MG63 (cell line): ENCODE measurements around the gene KIF3B. TPM values are rescaled to one million over a fixed set of nuclear protein-coding genes. Genes with fewer than 3 reads are reported as not detected.
"Not testable (repeated sequence)": the region's sequence is repeated elsewhere in the genome, so short reads cannot be mapped to it uniquely, and the experiment has no call there.

Source experiments
- DNase-seq: peaks from one replicate; pipeline ENCODE4 v3.0.0-alpha.2; 2020
- H3K27me3 ChIP-seq: fragments of 250-450 bp; sonication (Bioruptor Pico); 2 replicates; pipeline ENCODE4 v1.5.1; 2020; ENCODE audit warnings: mild to moderate bottlenecking, moderate library complexity
- H3K36me3 ChIP-seq: fragments of 250-450 bp; sonication (Bioruptor Pico); 2 replicates; pipeline ENCODE4 v1.5.1; 2020; ENCODE audit warnings: mild to moderate bottlenecking, moderate library complexity
- H3K4me3 ChIP-seq: fragments of 250-450 bp; sonication (Bioruptor Pico); 2 replicates; pipeline ENCODE4 v1.5.1; 2020; ENCODE audit warnings: mild to moderate bottlenecking, moderate library complexity
- H3K9me3 ChIP-seq: fragments of 250-450 bp; sonication (Bioruptor Pico); 2 replicates; pipeline ENCODE4 v1.5.1; 2020; ENCODE audit warnings: mild to moderate bottlenecking, moderate library complexity
- total RNA-seq: library from RNA; depleted of rRNA; stranded (reverse); fragments of >200 nt; shearing (Covaris generic); gene quantifications from 2 replicates; pipeline ENCODE4 v1.2.3, GENCODE V29; 2014; ENCODE audit warnings: low replicate concordance; rRNA removed

Gene KIF3B
- total RNA-seq, 1 experiment from 2014 or later, result 7.0 TPM

- peaks cover 44% of the 10 kb centered on the region for H3K36me3 ChIP-seq
- DNase-seq, result no peak
- H3K9me3 ChIP-seq, result no peaks in the 10 kb centered on the region
Observed at GRCh38 chr20:32378461-32378860, 101.0 kb downstream of the KIF3B start.

DNA sequence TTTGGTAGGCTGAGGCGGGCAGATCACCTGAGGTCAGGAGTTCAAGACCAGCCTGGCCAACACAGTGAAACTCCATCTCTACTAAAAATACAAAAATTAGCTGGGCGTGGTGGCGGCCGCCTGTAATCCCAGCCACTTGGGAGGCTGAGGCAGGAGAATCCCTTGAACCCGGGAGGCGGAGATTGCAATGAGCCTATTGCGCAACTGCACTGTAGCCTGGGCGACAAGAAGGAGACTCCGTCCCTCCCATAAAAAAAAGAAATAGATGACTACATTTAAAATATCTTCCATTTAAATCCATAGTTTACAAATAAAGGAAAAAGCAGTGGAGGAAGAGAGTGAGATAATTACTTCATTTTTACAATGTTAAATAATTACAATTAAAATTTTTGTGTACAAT is 102.6 kb downstream of the KIF3B start:
- H3K27me3 ChIP-seq, DNase-seq: not testable (repeated sequence)
- peaks cover 41% of the 10 kb centered on the region for H3K36me3 ChIP-seq

More at GRCh38 chr20:32378461-32378860, 101.0 kb downstream of the KIF3B start:
- H3K4me3 ChIP-seq, result no peak overlapping the region
- no peaks in the 10 kb centered on the region for H3K27me3 ChIP-seq

DNA sequence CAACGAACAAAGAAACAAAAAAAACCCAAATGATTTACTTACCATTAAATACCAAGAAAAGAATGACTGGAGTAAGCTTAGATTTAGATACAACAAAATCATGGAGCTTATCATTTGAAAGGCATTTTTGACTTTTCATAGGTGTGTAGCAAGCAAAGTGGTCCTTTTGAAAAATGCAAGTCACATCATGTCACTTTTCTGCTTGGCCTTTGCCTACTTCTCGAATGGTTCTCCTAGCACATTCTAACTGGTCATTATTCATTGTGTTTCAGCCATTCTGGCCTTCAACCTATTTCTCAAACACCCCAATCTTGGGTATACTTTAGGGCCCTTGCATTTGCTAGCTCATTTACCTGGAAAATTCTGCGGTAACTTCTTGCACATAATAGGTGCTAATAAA is 103.3 kb downstream of the KIF3B start:
- H3K9me3 ChIP-seq, result no peaks in the 10 kb centered on the region
- peaks cover 46% of the 10 kb centered on the region for H3K36me3 ChIP-seq
- no peaks in the 10 kb centered on the region for H3K27me3 ChIP-seq
- DNase-seq, result no peak
- no peak overlapping the region for H3K4me3 ChIP-seq

More for the DNA sequence above, 102.6 kb downstream of the KIF3B start:
- not testable (repeated sequence) for H3K4me3 ChIP-seq, H3K9me3 ChIP-seq

- Histone ChIP-seq H3K36me3 (peaks cover 47% of the 10 kb centered on the region), H3K27me3 (no peaks in the 10 kb centered on the region), H3K4me3 (no peak overlapping the region), H3K9me3 (no peaks in the 10 kb centered on the region)
- DNase-seq, result no peak
Observed at GRCh38 chr20:32382102-32382950, 104.9 kb downstream of the KIF3B start.

- H3K9me3 ChIP-seq, H3K4me3 ChIP-seq, DNase-seq, H3K27me3 ChIP-seq: not testable (repeated sequence)
- peaks cover 41% of the 10 kb centered on the region for H3K36me3 ChIP-seq
Observed at GRCh38 chr20:32383441-32383840, 106.0 kb downstream of the KIF3B start.

Other genes with a start within 250 kb of the KIF3B start
- not detected in 2 replicates for gene HCK, start 225.4 kb upstream of the KIF3B start, total RNA-seq
- 4.3 and 7.4 TPM in 2 replicates for gene TM9SF4, start 167.9 kb upstream of the KIF3B start, total RNA-seq
- gene PLAGL2, start 69.9 kb upstream of the KIF3B start, total RNA-seq, result 0.40 and 0.49 TPM in 2 replicates
- 42.7 and 56.6 TPM in 2 replicates for gene POFUT1, start 69.8 kb upstream of the KIF3B start, total RNA-seq
- 25.2 and 39.8 TPM in 2 replicates for gene ASXL1, start 80.7 kb downstream of the KIF3B start, total RNA-seq